SH-SY5Y (cell line): ENCODE results near the gene EIPR1.

Experiments used
- GATA2 ChIP-seq: IDR thresholded peaks from 2 replicates; pipeline ENCODE4 v1.6.1; 2011; ENCODE audit warnings: mild to moderate bottlenecking, low read depth, low read length
- GATA3 ChIP-seq: IDR thresholded peaks from 2 replicates; pipeline ENCODE4 v1.6.1; 2011; ENCODE audit warnings: low read depth, mild to moderate bottlenecking, low read length, moderate library complexity

DNA sequence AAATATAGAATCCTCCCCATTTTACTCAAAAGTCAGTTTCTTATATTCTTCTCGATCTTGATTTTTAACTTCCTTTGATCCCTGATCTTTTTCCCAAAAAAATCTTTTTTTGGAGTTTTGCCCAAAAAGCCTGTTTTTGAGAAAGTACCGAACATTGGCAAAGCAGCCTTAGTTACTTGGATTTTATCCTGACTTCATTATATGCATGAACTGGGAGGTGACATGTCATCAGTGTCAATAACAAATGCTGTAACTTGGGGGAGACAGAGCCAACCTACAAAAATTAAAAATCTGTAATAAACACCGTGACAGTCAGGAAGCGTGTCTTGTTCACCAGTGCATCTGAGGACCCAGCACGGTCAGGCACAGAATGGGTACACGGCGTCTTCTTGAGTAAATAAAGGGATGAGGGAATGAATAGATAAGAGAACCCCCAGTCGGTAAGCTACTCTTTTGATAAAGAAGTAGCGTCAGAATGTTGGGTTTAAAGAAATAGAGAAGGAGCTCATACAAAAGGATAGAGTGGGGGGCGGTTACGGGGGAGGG is 26.8 kb upstream of the EIPR1 start:
- TF ChIP-seq GATA3 (no peak), GATA2 (no peak)
